GM19395 (cell line): ENCODE results near the gene DAAM1.

ENCODE experiments used
- ATAC-seq: cut with Tn5 transposase; IDR thresholded peaks from one replicate; pipeline ENCODE4 v1.9.1; 2021; ENCODE audit warnings: mild to moderate bottlenecking, moderate library complexity; ENCODE audit not compliant: unreplicated experiment

DAAM1 gene

DNA sequence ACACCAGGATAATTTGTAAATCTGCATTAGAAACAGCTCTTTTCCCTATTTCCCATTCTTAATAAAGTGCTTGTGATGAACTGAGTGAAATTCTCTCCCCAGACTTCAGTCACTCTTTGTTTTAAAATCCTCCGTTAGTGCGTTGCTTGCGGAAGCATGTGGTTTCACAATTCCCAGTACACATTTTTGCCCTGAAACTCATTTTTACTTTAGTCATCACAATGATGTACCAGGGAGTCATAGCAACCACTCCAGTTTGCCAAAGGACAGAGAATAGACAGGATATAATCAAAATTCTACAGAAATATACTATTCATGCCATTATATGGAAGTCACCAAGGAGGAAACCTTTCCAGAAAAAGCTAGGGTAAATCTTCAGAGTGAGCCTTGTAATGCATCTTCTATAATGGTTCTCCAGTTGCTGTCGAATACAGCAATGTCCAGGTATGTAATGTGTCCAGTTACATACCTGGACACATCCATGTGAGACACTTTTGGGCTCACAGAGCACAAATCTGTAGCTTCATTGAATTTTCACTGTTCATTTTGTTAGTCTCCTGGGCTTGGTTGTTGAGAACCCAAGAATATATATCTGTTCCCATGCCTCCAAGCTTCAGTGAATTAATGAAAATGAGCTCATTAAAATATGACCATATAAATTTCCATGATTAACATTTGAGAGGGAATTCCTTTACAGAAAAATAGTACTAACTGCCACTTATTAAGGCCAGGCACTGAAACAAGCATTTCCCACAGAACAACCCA, 219.0 kb downstream of the DAAM1 start:
- no peak for ATAC-seq

GRCh38 chr14:59415836-59416602, 227.6 kb downstream of the DAAM1 start:
- ATAC-seq: no peak

DNA sequence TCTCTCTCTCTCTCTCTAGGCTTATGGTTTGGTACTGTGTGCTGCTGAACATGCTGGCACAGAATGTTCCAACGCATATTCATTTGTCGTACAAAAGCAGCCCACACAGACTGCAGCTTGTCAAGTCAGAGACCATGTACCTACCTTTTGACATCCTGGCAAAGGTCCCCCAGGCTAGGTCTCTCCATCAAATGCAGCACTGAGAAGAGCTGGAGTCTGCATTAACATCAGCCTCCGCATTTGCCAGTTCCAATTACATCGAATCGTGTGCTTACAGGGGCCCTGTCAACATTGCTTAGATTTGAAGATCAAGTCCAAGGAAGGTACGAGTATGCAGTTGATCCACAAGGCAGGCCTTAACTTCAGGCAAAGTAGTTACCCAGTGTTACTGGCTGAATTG, 228.8 kb downstream of the DAAM1 start:
- no peak for ATAC-seq

DNA sequence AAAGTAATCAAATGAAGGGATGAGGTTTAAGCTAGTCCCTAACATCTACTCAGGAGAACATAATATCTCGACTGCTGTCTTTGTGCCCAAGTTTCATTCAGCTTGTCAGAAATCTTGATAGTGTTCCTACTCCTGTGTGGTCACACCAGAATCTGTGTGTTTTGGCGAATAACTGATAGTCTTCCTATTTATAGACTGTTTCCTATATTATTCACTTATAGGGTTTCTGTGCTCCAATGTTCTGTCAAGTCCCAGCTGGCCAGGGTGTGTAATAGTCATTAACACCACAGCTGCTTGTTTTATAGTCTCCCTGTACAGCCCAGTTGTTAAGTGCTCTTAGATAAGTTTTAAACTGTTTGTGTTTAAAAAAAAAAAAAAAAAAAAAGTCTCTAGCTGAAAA, 230.8 kb downstream of the DAAM1 start:
- ATAC-seq: no peak
